Chondrocyte (in vitro differentiated cells): ENCODE results near the gene B3GAT1. TPM values are rescaled to one million over a fixed set of nuclear protein-coding genes. Genes with fewer than 3 reads are reported as not detected.

Experiments used
- DNase-seq: peaks from one replicate; pipeline ENCODE4 v3.0.0; 2021; ENCODE audit warnings: mixed read lengths, low spot score
- H3K27ac Mint-ChIP-seq: one replicate; pipeline ENCODE4 v1.8.0; 2021; ENCODE audit warnings: mild to moderate bottlenecking, moderate library complexity, mixed read lengths; ENCODE audit not compliant: unreplicated experiment
- H3K27me3 Mint-ChIP-seq: 2 replicates; pipeline ENCODE4 v1.8.0; 2021; ENCODE audit warnings: low read depth, mixed read lengths
- H3K36me3 Mint-ChIP-seq: 2 replicates; pipeline ENCODE4 v1.8.0; 2021; ENCODE audit warnings: low read depth, mixed read lengths
- H3K4me1 Mint-ChIP-seq: 2 replicates; pipeline ENCODE4 v1.8.0; 2021; ENCODE audit warnings: low read depth, mild to moderate bottlenecking, mixed read lengths
- H3K4me3 Mint-ChIP-seq: one replicate; pipeline ENCODE4 v1.8.0; 2021; ENCODE audit warnings: mild to moderate bottlenecking, moderate library complexity, mixed read lengths; ENCODE audit not compliant: unreplicated experiment
- H3K9me3 Mint-ChIP-seq: 2 replicates; pipeline ENCODE4 v1.8.0; 2021; ENCODE audit warnings: low read depth, mixed read lengths
- total RNA-seq: library from RNA; stranded (reverse); gene quantifications from 3 replicates; pipeline ENCODE4 v1.2.1, GENCODE V29; 2021
- TF ChIP-seq, protein P1 (sequence below): fragments of 200-600 bp; sonication (generic); IDR thresholded peaks from 2 replicates; pipeline ENCODE4 v1.5.0; 2021; ENCODE audit warnings: antibody characterized with exemption, mild to moderate bottlenecking, moderate library complexity

B3GAT1 gene
- total RNA-seq, 1 donor from 2014 or later, result 0.37 TPM

DNA sequence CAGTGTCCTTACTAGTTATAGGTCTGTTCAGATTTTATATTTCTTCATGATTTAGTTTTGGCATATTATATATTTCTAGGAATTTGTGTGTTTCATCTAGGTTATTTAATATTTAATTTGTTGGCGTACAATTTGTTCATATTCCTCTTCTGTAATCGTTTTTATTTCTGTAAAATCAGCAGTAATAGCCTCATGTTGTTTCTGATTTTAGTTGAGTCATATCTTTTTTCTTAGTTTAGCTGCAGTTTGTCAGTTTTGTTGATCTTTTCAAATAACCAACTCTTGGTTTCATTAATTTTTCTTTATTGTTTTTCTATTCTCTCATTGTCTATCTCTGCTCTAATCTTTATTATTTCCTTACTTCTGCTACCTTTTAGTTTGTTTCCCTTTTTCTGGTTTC lies 59.9 kb downstream of the B3GAT1 start:
- Mint-ChIP-seq H3K36me3 (peaks cover 4% of the 10 kb centered on the region), H3K4me1 (no peaks in the 10 kb centered on the region), H3K27me3 (peaks cover 44% of the 10 kb centered on the region), H3K27ac (no peak overlapping the region), H3K9me3 (peaks cover 2% of the 10 kb centered on the region), H3K4me3 (no peak overlapping the region)
- TF ChIP-seq, protein P1, sequence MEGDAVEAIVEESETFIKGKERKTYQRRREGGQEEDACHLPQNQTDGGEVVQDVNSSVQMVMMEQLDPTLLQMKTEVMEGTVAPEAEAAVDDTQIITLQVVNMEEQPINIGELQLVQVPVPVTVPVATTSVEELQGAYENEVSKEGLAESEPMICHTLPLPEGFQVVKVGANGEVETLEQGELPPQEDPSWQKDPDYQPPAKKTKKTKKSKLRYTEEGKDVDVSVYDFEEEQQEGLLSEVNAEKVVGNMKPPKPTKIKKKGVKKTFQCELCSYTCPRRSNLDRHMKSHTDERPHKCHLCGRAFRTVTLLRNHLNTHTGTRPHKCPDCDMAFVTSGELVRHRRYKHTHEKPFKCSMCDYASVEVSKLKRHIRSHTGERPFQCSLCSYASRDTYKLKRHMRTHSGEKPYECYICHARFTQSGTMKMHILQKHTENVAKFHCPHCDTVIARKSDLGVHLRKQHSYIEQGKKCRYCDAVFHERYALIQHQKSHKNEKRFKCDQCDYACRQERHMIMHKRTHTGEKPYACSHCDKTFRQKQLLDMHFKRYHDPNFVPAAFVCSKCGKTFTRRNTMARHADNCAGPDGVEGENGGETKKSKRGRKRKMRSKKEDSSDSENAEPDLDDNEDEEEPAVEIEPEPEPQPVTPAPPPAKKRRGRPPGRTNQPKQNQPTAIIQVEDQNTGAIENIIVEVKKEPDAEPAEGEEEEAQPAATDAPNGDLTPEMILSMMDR, result no peak
- no peak for DNase-seq

DNA sequence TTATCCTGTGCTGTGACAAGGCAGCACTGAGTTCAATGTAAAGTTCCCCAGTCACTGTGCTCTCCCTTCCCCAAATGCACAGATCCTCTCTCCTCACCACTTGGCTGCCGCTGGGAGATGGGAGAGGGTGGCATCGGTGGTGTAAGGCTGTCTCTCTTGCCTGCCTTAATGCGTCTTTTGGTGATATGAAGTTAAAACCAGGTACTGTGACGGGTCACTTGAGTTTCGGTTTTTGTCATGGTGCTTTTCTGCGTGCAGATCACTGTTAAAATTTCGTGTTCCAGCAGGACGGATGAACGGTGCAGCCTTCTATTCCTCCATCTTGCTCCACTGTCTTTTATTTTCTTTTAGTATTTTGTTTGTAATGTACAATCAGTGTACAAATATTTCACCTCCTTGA lies 61.7 kb downstream of the B3GAT1 start:
- no peak for DNase-seq
- H3K4me3 Mint-ChIP-seq, result no peak overlapping the region
- no peak overlapping the region for H3K27ac Mint-ChIP-seq
- peaks cover 9% of the 10 kb centered on the region for H3K4me1 Mint-ChIP-seq
- H3K36me3 Mint-ChIP-seq, result peaks cover 4% of the 10 kb centered on the region
- peaks cover 2% of the 10 kb centered on the region for H3K9me3 Mint-ChIP-seq
- TF ChIP-seq, protein P1, result no peak
- H3K27me3 Mint-ChIP-seq, result peaks cover 33% of the 10 kb centered on the region

DNA sequence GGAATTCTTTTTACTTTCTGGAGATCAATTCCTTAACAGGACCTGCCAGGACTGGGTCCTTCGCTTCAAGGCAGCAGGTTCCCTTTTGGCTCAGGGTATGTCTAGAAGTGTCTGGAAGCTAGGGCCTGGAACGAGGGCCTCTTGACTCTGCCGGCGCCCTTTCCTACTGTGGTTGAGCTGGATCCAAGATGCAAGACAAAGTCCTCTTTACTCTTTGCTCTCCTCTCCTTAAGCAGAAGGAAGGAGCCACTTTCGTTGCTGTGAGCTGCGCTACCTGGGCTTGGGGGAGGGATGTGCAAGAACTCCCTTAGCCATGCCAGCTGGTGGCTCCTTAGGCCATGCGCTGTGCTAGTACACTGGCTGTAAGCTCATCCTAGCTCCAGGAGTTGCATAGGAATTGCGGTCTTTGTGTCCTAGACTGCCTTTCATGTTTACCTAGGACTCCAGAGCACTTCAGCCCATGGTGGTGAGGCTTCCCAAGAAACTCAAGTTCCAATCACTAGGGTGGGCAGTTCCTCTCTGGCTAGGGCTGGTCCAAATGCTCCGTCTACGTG lies 62.2 kb downstream of the B3GAT1 start:
- Mint-ChIP-seq H3K4me3 (no peak overlapping the region), H3K36me3 (peaks cover 4% of the 10 kb centered on the region), H3K9me3 (peaks cover 2% of the 10 kb centered on the region), H3K27me3 (peaks cover 28% of the 10 kb centered on the region), H3K4me1 (peaks cover 9% of the 10 kb centered on the region), H3K27ac (no peak overlapping the region)
- TF ChIP-seq, protein P1, result no peak
- no peak for DNase-seq

DNA sequence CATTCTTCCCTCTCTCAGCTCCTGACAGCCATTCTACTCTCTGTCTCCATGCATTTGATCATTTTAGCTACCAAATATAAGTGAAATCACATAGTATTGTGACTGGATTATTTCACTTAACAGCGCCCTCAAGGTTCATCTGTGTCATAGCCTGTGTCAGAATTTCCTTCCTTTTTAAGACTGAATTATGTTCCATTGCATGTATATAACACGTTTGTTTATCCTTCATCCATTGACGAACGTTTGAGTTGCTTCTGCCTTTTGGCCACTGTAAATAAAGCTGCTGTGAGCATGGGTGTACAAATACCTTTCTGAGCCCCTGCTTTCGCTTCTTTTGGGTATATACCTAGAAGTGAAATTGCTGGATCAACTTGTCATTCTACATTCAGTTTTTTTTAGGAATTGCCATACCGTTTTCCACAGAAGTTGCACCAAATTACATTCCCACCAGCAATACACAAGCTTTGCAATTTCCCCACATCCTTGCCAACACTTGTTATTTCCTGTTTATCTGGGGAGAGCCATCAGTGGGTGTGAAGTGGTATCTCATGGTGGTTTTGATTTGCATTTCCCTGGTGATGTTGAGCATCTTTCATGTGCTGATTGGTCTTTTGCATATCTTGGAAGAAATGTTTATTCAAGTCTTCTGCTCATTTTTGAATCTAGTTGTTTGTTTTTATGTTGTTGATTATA lies 62.8 kb downstream of the B3GAT1 start:
- TF ChIP-seq, protein P1, result no peak
- peaks cover 25% of the 10 kb centered on the region for H3K27me3 Mint-ChIP-seq
- no peak overlapping the region for H3K4me3 Mint-ChIP-seq
- H3K4me1 Mint-ChIP-seq, result peaks cover 9% of the 10 kb centered on the region
- H3K9me3 Mint-ChIP-seq, result peaks cover 2% of the 10 kb centered on the region
- no peak for DNase-seq
- peaks cover 4% of the 10 kb centered on the region for H3K36me3 Mint-ChIP-seq
- no peak overlapping the region for H3K27ac Mint-ChIP-seq

DNA sequence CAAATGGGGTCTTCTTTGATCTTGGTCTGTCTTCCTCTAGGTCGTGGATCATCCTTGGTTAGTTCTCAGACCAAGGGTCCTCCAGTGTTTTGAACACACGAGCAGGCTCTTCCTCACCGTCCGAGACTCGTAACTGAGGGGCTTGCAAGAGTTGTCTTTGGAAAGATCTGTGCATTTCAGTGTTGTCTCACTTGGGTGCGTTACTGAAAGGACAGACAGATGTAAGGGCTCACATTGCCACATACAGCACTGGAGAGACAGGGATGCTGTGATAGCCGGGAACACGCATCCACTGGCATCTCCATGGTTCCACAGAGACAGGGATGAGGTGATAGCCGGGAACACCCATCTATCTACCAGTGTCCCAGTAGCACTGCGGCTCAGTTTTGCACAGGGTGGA lies 64.6 kb downstream of the B3GAT1 start:
- peaks cover 2% of the 10 kb centered on the region for H3K36me3 Mint-ChIP-seq

More for the DNA sequence above, 64.6 kb downstream of the B3GAT1 start:
- Mint-ChIP-seq H3K4me1 (peaks cover 9% of the 10 kb centered on the region), H3K27ac (no peak overlapping the region), H3K27me3 (peaks cover 27% of the 10 kb centered on the region), H3K4me3 (no peak overlapping the region), H3K9me3 (no peaks in the 10 kb centered on the region)
- no peak for DNase-seq
- TF ChIP-seq, protein P1, result no peak
